K562 (cell line): ENCODE results near the gene FRMPD1. TPM values are rescaled to one million over a fixed set of nuclear protein-coding genes. Genes with fewer than 3 reads are reported as not detected.

Experiments
- CEBPB ChIP-seq: fragments of 450-650 bp; IDR thresholded peaks from 2 replicates; pipeline ENCODE4 v1.6.1; 2016; ENCODE audit warnings: missing genetic modification characterization, missing compliant biosample characterization
- ELF2 ChIP-seq: fragments of 250-450 bp; sonication (Bioruptor Pico); IDR thresholded peaks from 2 replicates; pipeline ENCODE4 v1.5.0; 2021; ENCODE audit warnings: mild to moderate bottlenecking
- ELK3 ChIP-seq: fragments of 450-650 bp; formaldehyde crosslinking; IDR thresholded peaks from 2 replicates; pipeline ENCODE4 v1.4.0; 2020; ENCODE audit warnings: mild to moderate bottlenecking
- FOXK1 ChIP-seq: sonication (generic); formaldehyde crosslinking; IDR thresholded peaks from 2 replicates; pipeline ENCODE4 v1.8.0; 2022; ENCODE audit warnings: missing genetic modification reagents, mild to moderate bottlenecking, borderline replicate concordance
- FUS ChIP-seq: fragments of 200-400 bp; formaldehyde crosslinking; optimal IDR thresholded peaks from 2 replicates; pipeline ENCODE3; 2017; ENCODE audit warnings: low read depth, low read length
- HNRNPH1 ChIP-seq: fragments of 200-400 bp; formaldehyde crosslinking; optimal IDR thresholded peaks from 2 replicates; pipeline ENCODE3; 2017; ENCODE audit warnings: low read depth, mild to moderate bottlenecking, low read length, moderate library complexity
- HNRNPUL1 ChIP-seq: fragments of 200-400 bp; formaldehyde crosslinking; IDR thresholded peaks from 2 replicates; pipeline ENCODE4 v1.6.1; 2017; ENCODE audit warnings: low read length
- LEF1 ChIP-seq: fragments of 450-650 bp; IDR thresholded peaks from 2 replicates; pipeline ENCODE4 v1.6.1; 2016; ENCODE audit warnings: mild to moderate bottlenecking
- RFX7 ChIP-seq: fragments of 250-450 bp; sonication (Bioruptor Pico); IDR thresholded peaks from 2 replicates; pipeline ENCODE4 v1.5.1; 2021; ENCODE audit warnings: mild to moderate bottlenecking
- SAFB ChIP-seq: fragments of 200-400 bp; formaldehyde crosslinking; IDR thresholded peaks from 2 replicates; pipeline ENCODE4 v1.6.1; 2017; ENCODE audit warnings: low read depth, low read length, borderline replicate concordance
- SETDB1 ChIP-seq: IDR thresholded peaks from one replicate; pipeline ENCODE4 v1.6.1; 2012; ENCODE audit warnings: low read length, control low read depth, inconsistent platforms
- SLC30A9 ChIP-seq: fragments of 250-450 bp; sonication (Bioruptor Pico); IDR thresholded peaks from 2 replicates; pipeline ENCODE4 v1.8.0; 2022; ENCODE audit warnings: mild to moderate bottlenecking, moderate library complexity
- SOX6 ChIP-seq: fragments of 450-650 bp; IDR thresholded peaks from 2 replicates; pipeline ENCODE4 v1.6.1; 2014; ENCODE audit warnings: mild to moderate bottlenecking
- SRSF1 ChIP-seq: fragments of 200-400 bp; formaldehyde crosslinking; IDR thresholded peaks from 2 replicates; pipeline ENCODE4 v1.6.1; 2017; ENCODE audit warnings: mild to moderate bottlenecking, low read depth, low read length, moderate library complexity
- XRCC5 ChIP-seq: fragments of 200-400 bp; formaldehyde crosslinking; IDR thresholded peaks from 2 replicates; pipeline ENCODE4 v1.6.1; 2017; ENCODE audit warnings: low read depth, mild to moderate bottlenecking, low read length
- YY1 ChIP-seq, 3 experiments: IDR thresholded peaks; 2 replicates each; pipeline ENCODE4 v1.6.1; 2011; ENCODE audit warnings: low read length in 2 of 3, mild to moderate bottlenecking in 2 of 3, moderate library complexity in 2 of 3, borderline replicate concordance in 1 of 3, control low read depth in 1 of 3, low read depth in 1 of 3; ENCODE audit not compliant: insufficient read depth in 3 of 3, insufficient replicate concordance in 2 of 3, control insufficient read depth in 1 of 3, insufficient read length in 1 of 3; ENCODE audit errors: extremely low read depth in 1 of 3
- ZEB2 ChIP-seq: fragments of 450-650 bp; IDR thresholded peaks from 2 replicates; pipeline ENCODE4 v1.6.1; 2016
- ZNF239 ChIP-seq: fragments of 250-450 bp; sonication (Bioruptor Pico); IDR thresholded peaks from 2 replicates; pipeline ENCODE4 v1.4.0; 2020; ENCODE audit warnings: mild to moderate bottlenecking
- polyA plus RNA-seq, 8 experiments: library from polyadenylated mRNA; depleted of rRNA in 4 of 8; stranded (reverse) in 5 of 8; unstranded in 3 of 8; fragments of >200 nt; fragmentation: Nextera tagmentation in 2 of 8; fragmentation: Illumina TruSeq in 1 of 8; extraction: Ambion mirVana in 2 of 8; extraction: Trizol in 1 of 8; gene quantifications; 2 replicates each; pipeline versions ENCODE4 v1.2.1 to v1.2.3, GENCODE V29; 2011 to 2014; ENCODE audit warnings: inconsistent platforms in 1 of 8, missing spikeins in 1 of 8
- total RNA-seq, 7 experiments: library from RNA; depleted of rRNA in 6 of 7; stranded (reverse); fragments of >200 nt in 6 of 7; fragmentation: Illumina TruSeq in 2 of 7; extraction: Trizol in 2 of 7; gene quantifications; 2 replicates each; pipeline versions ENCODE4 v1.2.1 to v1.2.3, GENCODE V29; 2011 to 2021; ENCODE audit warnings: low replicate concordance in 1 of 7
- TF ChIP-seq, protein P1 (sequence below): IDR thresholded peaks from 2 replicates; pipeline ENCODE4 v1.6.1; 2012; ENCODE audit warnings: low read depth, low read length, improper control_type of control experiment, borderline replicate concordance
- TF ChIP-seq, protein P2 (sequence below): fragments of 200-800 bp; sonication (Bioruptor generic); IDR thresholded peaks from 2 replicates; pipeline ENCODE4 v1.6.1; 2016; ENCODE audit warnings: missing genetic modification characterization, missing compliant biosample characterization
- TF ChIP-seq, protein P3 (sequence below): sonication (generic); formaldehyde crosslinking; IDR thresholded peaks from 2 replicates; pipeline ENCODE4 v1.9.0; 2022; ENCODE audit warnings: mild to moderate bottlenecking, missing genetic modification reagents

Gene FRMPD1
- total and polyA plus RNA-seq, 9 of the 15 experiments (the other 6 are each of a cell fraction or from before 2014, with no cell fraction given) = not detected

DNA sequence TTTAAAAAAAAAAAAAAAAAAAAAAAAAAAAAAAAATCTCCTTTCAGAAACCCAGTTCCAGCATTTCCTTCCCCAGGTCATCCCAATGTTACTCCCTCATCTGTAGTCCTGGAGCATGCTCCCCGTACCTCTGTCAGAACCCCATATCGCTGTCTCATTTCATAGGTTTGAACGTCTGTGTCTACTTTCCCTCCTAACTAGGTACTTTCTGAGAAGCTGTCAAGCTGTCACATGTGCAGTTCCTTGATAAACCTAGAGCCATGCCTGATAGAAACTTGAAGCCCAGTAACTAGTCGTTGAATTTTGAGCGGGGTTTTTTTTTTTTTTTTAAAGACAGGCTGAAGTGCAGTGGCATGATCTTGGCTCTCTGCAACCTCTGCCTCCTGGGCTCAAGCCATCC is 118.6 kb downstream of the FRMPD1 start (continued):
- TF ChIP-seq SAFB = no peak
- TF ChIP-seq XRCC5 = no peak
- no peak for TF ChIP-seq CEBPB
- no peak for TF ChIP-seq ELK3 (CRISPR knock-in tag)
- no peak for TF ChIP-seq RFX7
- TF ChIP-seq, protein P1, sequence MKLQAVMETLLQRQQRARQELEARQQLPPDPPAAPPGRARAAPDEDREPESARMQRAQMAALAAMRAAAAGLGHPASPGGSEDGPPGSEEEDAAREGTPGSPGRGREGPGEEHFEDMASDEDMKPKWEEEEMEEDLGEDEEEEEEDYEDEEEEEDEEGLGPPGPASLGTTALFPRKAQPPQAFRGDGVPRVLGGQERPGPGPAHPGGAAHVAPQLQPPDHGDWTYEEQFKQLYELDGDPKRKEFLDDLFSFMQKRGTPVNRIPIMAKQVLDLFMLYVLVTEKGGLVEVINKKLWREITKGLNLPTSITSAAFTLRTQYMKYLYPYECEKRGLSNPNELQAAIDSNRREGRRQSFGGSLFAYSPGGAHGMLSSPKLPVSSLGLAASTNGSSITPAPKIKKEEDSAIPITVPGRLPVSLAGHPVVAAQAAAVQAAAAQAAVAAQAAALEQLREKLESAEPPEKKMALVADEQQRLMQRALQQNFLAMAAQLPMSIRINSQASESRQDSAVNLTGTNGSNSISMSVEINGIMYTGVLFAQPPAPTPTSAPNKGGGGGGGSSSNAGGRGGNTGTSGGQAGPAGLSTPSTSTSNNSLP = no peak
- no peak for TF ChIP-seq HNRNPH1
- no peak for TF ChIP-seq ELF2 (CRISPR knock-in tag)
- TF ChIP-seq LEF1 = no peak
- TF ChIP-seq FOXK1 = no peak
- no peak for TF ChIP-seq SLC30A9
- TF ChIP-seq ZNF239 (CRISPR knock-in tag) = no peak
- TF ChIP-seq FUS = no peak
- no peak for TF ChIP-seq SETDB1
- 0 out of 2 replicates have a peak, but pooled peaks have one; percentile 17 for TF ChIP-seq SOX6
- TF ChIP-seq, protein P2, sequence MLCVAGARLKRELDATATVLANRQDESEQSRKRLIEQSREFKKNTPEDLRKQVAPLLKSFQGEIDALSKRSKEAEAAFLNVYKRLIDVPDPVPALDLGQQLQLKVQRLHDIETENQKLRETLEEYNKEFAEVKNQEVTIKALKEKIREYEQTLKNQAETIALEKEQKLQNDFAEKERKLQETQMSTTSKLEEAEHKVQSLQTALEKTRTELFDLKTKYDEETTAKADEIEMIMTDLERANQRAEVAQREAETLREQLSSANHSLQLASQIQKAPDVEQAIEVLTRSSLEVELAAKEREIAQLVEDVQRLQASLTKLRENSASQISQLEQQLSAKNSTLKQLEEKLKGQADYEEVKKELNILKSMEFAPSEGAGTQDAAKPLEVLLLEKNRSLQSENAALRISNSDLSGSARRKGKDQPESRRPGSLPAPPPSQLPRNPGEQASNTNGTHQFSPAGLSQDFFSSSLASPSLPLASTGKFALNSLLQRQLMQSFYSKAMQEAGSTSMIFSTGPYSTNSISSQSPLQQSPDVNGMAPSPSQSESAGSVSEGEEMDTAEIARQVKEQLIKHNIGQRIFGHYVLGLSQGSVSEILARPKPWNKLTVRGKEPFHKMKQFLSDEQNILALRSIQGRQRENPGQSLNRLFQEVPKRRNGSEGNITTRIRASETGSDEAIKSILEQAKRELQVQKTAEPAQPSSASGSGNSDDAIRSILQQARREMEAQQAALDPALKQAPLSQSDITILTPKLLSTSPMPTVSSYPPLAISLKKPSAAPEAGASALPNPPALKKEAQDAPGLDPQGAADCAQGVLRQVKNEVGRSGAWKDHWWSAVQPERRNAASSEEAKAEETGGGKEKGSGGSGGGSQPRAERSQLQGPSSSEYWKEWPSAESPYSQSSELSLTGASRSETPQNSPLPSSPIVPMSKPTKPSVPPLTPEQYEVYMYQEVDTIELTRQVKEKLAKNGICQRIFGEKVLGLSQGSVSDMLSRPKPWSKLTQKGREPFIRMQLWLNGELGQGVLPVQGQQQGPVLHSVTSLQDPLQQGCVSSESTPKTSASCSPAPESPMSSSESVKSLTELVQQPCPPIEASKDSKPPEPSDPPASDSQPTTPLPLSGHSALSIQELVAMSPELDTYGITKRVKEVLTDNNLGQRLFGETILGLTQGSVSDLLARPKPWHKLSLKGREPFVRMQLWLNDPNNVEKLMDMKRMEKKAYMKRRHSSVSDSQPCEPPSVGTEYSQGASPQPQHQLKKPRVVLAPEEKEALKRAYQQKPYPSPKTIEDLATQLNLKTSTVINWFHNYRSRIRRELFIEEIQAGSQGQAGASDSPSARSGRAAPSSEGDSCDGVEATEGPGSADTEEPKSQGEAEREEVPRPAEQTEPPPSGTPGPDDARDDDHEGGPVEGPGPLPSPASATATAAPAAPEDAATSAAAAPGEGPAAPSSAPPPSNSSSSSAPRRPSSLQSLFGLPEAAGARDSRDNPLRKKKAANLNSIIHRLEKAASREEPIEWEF (CRISPR knock-in tag) = no peak
- TF ChIP-seq, protein P3, sequence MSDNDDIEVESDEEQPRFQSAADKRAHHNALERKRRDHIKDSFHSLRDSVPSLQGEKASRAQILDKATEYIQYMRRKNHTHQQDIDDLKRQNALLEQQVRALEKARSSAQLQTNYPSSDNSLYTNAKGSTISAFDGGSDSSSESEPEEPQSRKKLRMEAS = no peak
- TF ChIP-seq SRSF1 = no peak
- TF ChIP-seq HNRNPUL1 = no peak
- no peak for TF ChIP-seq YY1 (IDR thresholded peaks at IDR 0.05; ENCODE audit: borderline replicate concordance in 1 of 3, control insufficient read depth in 1 of 3, extremely low read depth in 1 of 3, insufficient read depth in 3 of 3, insufficient read length in 1 of 3, insufficient replicate concordance in 2 of 3, low read depth in 1 of 3, low read length in 2 of 3)
- peak; percentile 49; the same call in 1 of the 2 replicates for TF ChIP-seq ZEB2
